Prostate gland (tissue), 2 donors: ENCODE data around the gene CYRIA. TPM values are rescaled to one million over a fixed set of nuclear protein-coding genes. Genes with fewer than 3 reads are reported as not detected.

ENCODE experiments used
- DNase-seq: peaks from one replicate; pipeline ENCODE4 v3.0.0-alpha.2; 2019; ENCODE audit warnings: low spot score
- H3K27ac ChIP-seq, 2 donors: fragments of 200-600 bp; sonication (generic); 2 replicates each; pipeline ENCODE4 v1.5.1; 2017 to 2019
- H3K27me3 ChIP-seq: fragments of 200-600 bp; sonication (generic); replicated peaks from 2 replicates; pipeline ENCODE4 v1.5.1; 2019; ENCODE audit not compliant: insufficient read depth
- H3K36me3 ChIP-seq, 2 donors: fragments of 200-600 bp; sonication (generic); 1 replicate in 1 of 2; 2 replicates in 1 of 2; pipeline versions ENCODE4 v1.5.1 to v1.8.1; 2017 to 2019
- H3K4me1 ChIP-seq: fragments of 200-600 bp; sonication (generic); replicated peaks from 2 replicates; pipeline ENCODE4 v1.5.1; 2019
- H3K4me3 ChIP-seq, 2 donors: fragments of 200-600 bp; sonication (generic); 2 replicates each; pipeline ENCODE4 v1.5.1; 2017 to 2019
- H3K9me3 ChIP-seq: fragments of 200-600 bp; sonication (generic); 2 replicates; pipeline ENCODE4 v1.5.1; 2017
- CTCF ChIP-seq, 4 experiments: fragments of 200-600 bp in 2 of 4; fragments of 450-650 bp in 2 of 4; sonication (generic) in 2 of 4; IDR thresholded peaks; 1 replicate in 3 of 4; 2 replicates in 1 of 4; pipeline ENCODE4 v1.5.1; 2016 to 2019; ENCODE audit warnings: antibody characterized with exemption in 4 of 4, mild to moderate bottlenecking in 2 of 4, moderate library complexity in 2 of 4
- POLR2A ChIP-seq: fragments of 450-650 bp; IDR thresholded peaks from one replicate; pipeline ENCODE4 v1.6.1; 2016; ENCODE audit warnings: antibody characterized with exemption, mild to moderate bottlenecking
- POLR2AphosphoS5 ChIP-seq: sonication (generic); formaldehyde crosslinking; IDR thresholded peaks from one replicate; pipeline ENCODE4 v1.6.1; 2017; ENCODE audit warnings: antibody characterized with exemption
- WGBS: methylation state at CpG from one replicate; pipeline ENCODE4 v1.1.5; 2018; 5-methylcytosine and 5-hydroxymethylcytosine counted together
- intact Hi-C: fragments of 100-400 bp; cut with DNase I; formaldehyde crosslinking; loops from one replicate; pipeline ENCODE4 v1.14.2; 2022
- total RNA-seq, 2 donors: library from RNA; depleted of rRNA; stranded (reverse); fragments of >200 nt; gene quantifications; one replicate each; pipeline ENCODE4 v1.1.0, GENCODE V29; 2016

Gene CYRIA
- total RNA-seq = 10 to 100 TPM in 1 of 2 donors, 1 to 10 TPM in 1; 6.5 to 10.3 TPM

- intact Hi-C loops = loop anchor here (10.0 kb wide), 1 partner anchor 1089 kb away; the partner anchor contains the start of genes GEN1 and SMC6
- TF ChIP-seq POLR2A (no peak), POLR2AphosphoS5 (no peak), CTCF (IDR thresholded peaks at IDR 0.05) (no peak)
- peaks cover 4% of the 10 kb centered on the region for H3K4me1 ChIP-seq
These were observed at the start of gene CYRIA for GRCh38 chr2:16665748-16666448. TSS of gene CYRIA (minus strand) at chr2:16665834. CDS start at chr2:16588119, 77,715 bp downstream.

GRCh38 chr2:16713011-16713423 lies 47.4 kb upstream of the CYRIA start:
- intact Hi-C loops = no loop called here
- DNase-seq = no peak

More at GRCh38 chr2:16665748-16666448, at the start of gene CYRIA:
- Histone ChIP-seq H3K36me3 (no peaks in the 10 kb centered on the region), H3K27ac (peak within 1 kb of the TSS; percentile 60 to 63), H3K9me3 (no peaks in the 10 kb centered on the region), H3K4me3 (peak within 1 kb of the TSS; percentile 59 to 61), H3K27me3 (no peaks in the 10 kb centered on the region)
- peak; percentile 59 for DNase-seq
- 15% methylated on average over 17 of the region's 54 CpGs for WGBS

GRCh38 chr2:16709769-16710168 lies 44.1 kb upstream of the CYRIA start:
- 95% methylated on average over 2 of the region's 2 CpGs for WGBS
- no peak for DNase-seq
- no peak for TF ChIP-seq POLR2A
- TF ChIP-seq CTCF (IDR thresholded peaks at IDR 0.05) = no peak
- no peak for TF ChIP-seq POLR2AphosphoS5
- Histone ChIP-seq H3K4me3 (no peak overlapping the region), H3K9me3 (no peaks in the 10 kb centered on the region), H3K27ac (no peak overlapping the region), H3K27me3 (no peaks in the 10 kb centered on the region), H3K36me3 (no peaks in the 10 kb centered on the region), H3K4me1 (no peaks in the 10 kb centered on the region)
- intact Hi-C loops = no loop called here

More at GRCh38 chr2:16713011-16713423, 47.4 kb upstream of the CYRIA start:
- Histone ChIP-seq H3K27ac (no peak overlapping the region), H3K9me3 (no peaks in the 10 kb centered on the region), H3K27me3 (no peaks in the 10 kb centered on the region), H3K4me1 (no peaks in the 10 kb centered on the region), H3K4me3 (no peak overlapping the region), H3K36me3 (no peaks in the 10 kb centered on the region)
- WGBS = 58% methylated on average over 5 of the region's 5 CpGs
- no peak for TF ChIP-seq POLR2A
- TF ChIP-seq POLR2AphosphoS5 = no peak
- TF ChIP-seq CTCF (IDR thresholded peaks at IDR 0.05) = no peak

GRCh38 chr2:16708173-16708572 lies 42.5 kb upstream of the CYRIA start:
- Histone ChIP-seq H3K9me3 (no peaks in the 10 kb centered on the region), H3K27me3 (no peaks in the 10 kb centered on the region), H3K36me3 (no peaks in the 10 kb centered on the region), H3K4me1 (no peaks in the 10 kb centered on the region), H3K4me3 (no peak overlapping the region), H3K27ac (no peak overlapping the region)
- intact Hi-C loops = no loop called here
- DNase-seq = no peak
- WGBS = 95% methylated on average over 2 of the region's 2 CpGs
- TF ChIP-seq POLR2A (no peak), POLR2AphosphoS5 (no peak), CTCF (IDR thresholded peaks at IDR 0.05) (no peak)
